GM18870 (cell line): ENCODE measurements around the gene KLKB1.

Experiments used
- ATAC-seq: cut with Tn5 transposase; IDR thresholded peaks from one replicate; pipeline ENCODE4 v1.9.1; 2021; ENCODE audit warnings: moderate library complexity; ENCODE audit not compliant: unreplicated experiment

KLKB1 gene

DNA sequence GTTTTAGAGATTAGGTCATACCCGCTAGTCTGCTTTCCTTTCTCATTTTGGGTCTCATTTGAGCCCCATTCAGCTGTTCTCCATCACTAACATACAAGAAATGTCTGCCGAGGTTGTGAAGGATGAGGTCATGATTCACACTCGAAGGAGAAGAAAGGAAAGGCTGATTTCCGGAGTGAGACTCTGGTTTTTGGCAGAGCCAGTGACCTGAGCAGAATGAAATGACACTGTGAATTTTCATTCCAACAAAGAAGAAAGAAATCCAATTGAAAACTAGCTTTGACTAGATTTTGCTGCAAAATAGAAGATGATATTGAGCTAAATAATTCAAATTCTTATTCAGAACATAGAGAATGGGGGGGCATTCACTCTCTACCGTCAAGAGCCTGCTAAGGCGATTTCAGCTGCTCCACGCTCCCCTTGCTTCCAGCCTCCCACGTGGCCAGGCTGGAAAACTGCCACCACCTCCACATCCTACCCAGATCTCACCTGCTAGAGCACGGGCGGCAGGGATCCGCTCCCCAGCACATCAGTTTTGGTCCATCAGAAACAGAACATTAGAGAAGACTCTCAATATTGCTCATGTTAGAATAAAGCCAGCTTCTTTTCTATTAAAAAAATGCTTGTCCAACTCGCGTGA, 77.7 kb downstream of the KLKB1 start:
- ATAC-seq: no peak

GRCh38 chr4:186307497-186307896, 80.2 kb downstream of the KLKB1 start:
- no peak for ATAC-seq

DNA sequence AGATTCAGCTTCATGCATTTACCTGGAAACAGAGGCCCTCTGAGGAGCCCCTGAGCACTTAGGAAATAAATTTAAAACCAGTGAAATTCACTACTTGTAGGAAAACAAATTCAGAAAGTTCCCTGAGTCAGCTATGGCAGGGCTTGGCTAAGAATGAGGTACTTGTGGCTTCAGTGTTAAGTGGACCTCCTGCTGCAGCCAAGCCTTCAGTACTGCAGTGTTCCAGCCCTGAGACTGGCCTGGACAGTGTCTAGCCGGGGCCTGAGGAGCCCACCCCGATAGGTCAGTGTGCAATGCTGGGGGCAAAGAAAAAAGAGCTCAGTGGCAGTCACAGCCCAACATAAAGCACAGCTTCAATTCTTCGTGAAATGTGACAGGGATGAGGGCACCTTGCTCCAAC, 80.6 kb downstream of the KLKB1 start:
- no peak for ATAC-seq
